Liver (tissue), 3 donors: ENCODE measurements around the gene JMJD4.

Source experiments
- EGR1 ChIP-seq, 2 donors: IDR thresholded peaks; 2 replicates each; pipeline ENCODE4 v1.6.1; 2016 to 2018; ENCODE audit warnings: antibody characterized with exemption in 2 of 2, low read depth in 2 of 2
- GABPA ChIP-seq, 2 donors: IDR thresholded peaks in 1 of 2; conservative IDR thresholded peaks in 1 of 2; 2 replicates each; pipeline ENCODE4 v1.6.1; 2016; ENCODE audit warnings: antibody characterized with exemption in 2 of 2, mild to moderate bottlenecking in 1 of 2, moderate library complexity in 1 of 2
- HNF4G ChIP-seq: IDR thresholded peaks from 2 replicates; pipeline ENCODE4 v1.6.1; 2016; ENCODE audit warnings: antibody characterized with exemption
- JUND ChIP-seq, 2 donors: IDR thresholded peaks; 2 replicates each; pipeline ENCODE4 v1.6.1; 2016; ENCODE audit warnings: antibody characterized with exemption in 2 of 2
- RAD21 ChIP-seq, 2 donors: IDR thresholded peaks; 2 replicates each; pipeline ENCODE4 v1.6.1; 2016; ENCODE audit warnings: antibody characterized with exemption in 2 of 2, mild to moderate bottlenecking in 2 of 2
- TAF1 ChIP-seq: conservative IDR thresholded peaks from 2 replicates; pipeline ENCODE4 v1.6.1; 2016; ENCODE audit warnings: antibody characterized with exemption, mild to moderate bottlenecking
- TF ChIP-seq, protein P1 (sequence below): fragments of 150-350 bp; IDR thresholded peaks from 2 replicates; pipeline ENCODE4 v1.5.1; 2017; ENCODE audit warnings: improper control_type of control experiment, low read depth, low read length; ENCODE audit not compliant: missing input control
- TF ChIP-seq, protein P2 (sequence below): IDR thresholded peaks from 2 replicates; pipeline ENCODE4 v1.6.1; 2016; ENCODE audit warnings: antibody characterized with exemption
- TF ChIP-seq, protein P3 (sequence below): IDR thresholded peaks from 2 replicates; pipeline ENCODE4 v1.6.1; 2016; ENCODE audit warnings: antibody characterized with exemption
- TF ChIP-seq, protein P4 (sequence below): IDR thresholded peaks from 2 replicates; pipeline ENCODE4 v1.6.1; 2016; ENCODE audit warnings: antibody characterized with exemption
- TF ChIP-seq, protein P5 (sequence below): IDR thresholded peaks from 2 replicates; pipeline ENCODE4 v1.6.1; 2016; ENCODE audit warnings: antibody characterized with exemption, mild to moderate bottlenecking
- donor health status: healthy.
- donor health status: healthy.

DNA sequence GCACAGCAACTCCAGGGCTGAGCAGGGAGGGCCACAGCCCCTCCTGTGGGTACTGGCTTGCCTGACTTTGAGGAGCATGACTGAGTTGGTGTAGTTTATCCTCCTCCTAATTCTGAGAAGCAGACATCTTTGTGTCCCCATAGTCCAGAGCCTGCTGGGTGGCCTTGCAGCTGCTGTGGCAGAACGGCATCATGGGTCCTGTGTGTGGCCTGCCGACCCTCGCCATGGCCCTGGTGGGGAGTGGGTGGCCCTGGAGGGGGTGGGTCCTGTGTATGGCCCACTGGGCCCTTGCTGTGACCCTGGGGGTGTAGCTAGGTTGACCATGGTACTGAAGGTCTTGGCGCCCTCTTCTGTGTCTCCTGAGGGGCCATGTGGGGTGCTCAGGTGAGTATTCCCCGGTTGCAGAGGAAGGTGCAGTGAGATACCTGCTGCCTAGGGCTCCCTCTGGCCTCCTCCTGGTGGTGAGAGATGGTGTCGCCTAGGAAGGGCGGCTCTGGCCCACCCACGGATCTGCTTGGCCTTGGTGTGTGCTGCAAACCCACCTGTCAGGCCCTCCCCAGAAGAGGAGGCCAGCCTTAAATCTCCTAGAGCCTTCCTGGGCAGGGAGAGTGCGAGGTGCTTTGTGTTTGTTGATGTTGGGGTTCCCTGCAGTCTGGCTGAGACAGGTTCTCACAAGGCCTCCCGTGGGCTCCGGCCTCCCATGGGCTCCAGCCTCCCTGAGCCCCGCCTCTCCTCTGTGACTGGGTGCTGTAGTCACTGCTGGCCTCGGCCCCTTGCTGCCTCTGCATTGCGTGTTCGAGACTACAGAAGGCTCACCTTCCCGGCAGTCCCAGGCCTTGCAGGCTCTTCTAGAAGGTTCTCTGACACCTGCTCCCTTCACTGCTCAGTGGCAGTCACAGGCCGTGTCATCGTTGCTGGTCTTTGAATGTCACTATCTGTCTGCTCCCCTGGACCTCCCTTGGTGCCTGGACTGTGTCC is 7.9 kb upstream of the JMJD4 start:
- TF ChIP-seq, protein P1, sequence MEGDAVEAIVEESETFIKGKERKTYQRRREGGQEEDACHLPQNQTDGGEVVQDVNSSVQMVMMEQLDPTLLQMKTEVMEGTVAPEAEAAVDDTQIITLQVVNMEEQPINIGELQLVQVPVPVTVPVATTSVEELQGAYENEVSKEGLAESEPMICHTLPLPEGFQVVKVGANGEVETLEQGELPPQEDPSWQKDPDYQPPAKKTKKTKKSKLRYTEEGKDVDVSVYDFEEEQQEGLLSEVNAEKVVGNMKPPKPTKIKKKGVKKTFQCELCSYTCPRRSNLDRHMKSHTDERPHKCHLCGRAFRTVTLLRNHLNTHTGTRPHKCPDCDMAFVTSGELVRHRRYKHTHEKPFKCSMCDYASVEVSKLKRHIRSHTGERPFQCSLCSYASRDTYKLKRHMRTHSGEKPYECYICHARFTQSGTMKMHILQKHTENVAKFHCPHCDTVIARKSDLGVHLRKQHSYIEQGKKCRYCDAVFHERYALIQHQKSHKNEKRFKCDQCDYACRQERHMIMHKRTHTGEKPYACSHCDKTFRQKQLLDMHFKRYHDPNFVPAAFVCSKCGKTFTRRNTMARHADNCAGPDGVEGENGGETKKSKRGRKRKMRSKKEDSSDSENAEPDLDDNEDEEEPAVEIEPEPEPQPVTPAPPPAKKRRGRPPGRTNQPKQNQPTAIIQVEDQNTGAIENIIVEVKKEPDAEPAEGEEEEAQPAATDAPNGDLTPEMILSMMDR: no peak
- TF ChIP-seq, protein P2, sequence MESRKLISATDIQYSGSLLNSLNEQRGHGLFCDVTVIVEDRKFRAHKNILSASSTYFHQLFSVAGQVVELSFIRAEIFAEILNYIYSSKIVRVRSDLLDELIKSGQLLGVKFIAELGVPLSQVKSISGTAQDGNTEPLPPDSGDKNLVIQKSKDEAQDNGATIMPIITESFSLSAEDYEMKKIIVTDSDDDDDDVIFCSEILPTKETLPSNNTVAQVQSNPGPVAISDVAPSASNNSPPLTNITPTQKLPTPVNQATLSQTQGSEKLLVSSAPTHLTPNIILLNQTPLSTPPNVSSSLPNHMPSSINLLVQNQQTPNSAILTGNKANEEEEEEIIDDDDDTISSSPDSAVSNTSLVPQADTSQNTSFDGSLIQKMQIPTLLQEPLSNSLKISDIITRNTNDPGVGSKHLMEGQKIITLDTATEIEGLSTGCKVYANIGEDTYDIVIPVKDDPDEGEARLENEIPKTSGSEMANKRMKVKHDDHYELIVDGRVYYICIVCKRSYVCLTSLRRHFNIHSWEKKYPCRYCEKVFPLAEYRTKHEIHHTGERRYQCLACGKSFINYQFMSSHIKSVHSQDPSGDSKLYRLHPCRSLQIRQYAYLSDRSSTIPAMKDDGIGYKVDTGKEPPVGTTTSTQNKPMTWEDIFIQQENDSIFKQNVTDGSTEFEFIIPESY: no peak
- no peak for TF ChIP-seq GABPA (IDR thresholded peaks at IDR 0.05 in 1 of 2, conservative IDR thresholded peaks at IDR 0.05 in 1 of 2)
- TF ChIP-seq JUND (IDR thresholded peaks at IDR 0.05): no peak
- TF ChIP-seq HNF4G: no peak
- no peak for TF ChIP-seq EGR1 (IDR thresholded peaks at IDR 0.05; ENCODE audit: low read depth in 2 of 2)
- no peak for TF ChIP-seq RAD21 (IDR thresholded peaks at IDR 0.05)
- TF ChIP-seq, protein P3, sequence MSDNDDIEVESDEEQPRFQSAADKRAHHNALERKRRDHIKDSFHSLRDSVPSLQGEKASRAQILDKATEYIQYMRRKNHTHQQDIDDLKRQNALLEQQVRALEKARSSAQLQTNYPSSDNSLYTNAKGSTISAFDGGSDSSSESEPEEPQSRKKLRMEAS: no peak
- TF ChIP-seq, protein P4, sequence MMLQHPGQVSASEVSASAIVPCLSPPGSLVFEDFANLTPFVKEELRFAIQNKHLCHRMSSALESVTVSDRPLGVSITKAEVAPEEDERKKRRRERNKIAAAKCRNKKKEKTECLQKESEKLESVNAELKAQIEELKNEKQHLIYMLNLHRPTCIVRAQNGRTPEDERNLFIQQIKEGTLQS: no peak
- TF ChIP-seq TAF1: no peak
- TF ChIP-seq, protein P5, sequence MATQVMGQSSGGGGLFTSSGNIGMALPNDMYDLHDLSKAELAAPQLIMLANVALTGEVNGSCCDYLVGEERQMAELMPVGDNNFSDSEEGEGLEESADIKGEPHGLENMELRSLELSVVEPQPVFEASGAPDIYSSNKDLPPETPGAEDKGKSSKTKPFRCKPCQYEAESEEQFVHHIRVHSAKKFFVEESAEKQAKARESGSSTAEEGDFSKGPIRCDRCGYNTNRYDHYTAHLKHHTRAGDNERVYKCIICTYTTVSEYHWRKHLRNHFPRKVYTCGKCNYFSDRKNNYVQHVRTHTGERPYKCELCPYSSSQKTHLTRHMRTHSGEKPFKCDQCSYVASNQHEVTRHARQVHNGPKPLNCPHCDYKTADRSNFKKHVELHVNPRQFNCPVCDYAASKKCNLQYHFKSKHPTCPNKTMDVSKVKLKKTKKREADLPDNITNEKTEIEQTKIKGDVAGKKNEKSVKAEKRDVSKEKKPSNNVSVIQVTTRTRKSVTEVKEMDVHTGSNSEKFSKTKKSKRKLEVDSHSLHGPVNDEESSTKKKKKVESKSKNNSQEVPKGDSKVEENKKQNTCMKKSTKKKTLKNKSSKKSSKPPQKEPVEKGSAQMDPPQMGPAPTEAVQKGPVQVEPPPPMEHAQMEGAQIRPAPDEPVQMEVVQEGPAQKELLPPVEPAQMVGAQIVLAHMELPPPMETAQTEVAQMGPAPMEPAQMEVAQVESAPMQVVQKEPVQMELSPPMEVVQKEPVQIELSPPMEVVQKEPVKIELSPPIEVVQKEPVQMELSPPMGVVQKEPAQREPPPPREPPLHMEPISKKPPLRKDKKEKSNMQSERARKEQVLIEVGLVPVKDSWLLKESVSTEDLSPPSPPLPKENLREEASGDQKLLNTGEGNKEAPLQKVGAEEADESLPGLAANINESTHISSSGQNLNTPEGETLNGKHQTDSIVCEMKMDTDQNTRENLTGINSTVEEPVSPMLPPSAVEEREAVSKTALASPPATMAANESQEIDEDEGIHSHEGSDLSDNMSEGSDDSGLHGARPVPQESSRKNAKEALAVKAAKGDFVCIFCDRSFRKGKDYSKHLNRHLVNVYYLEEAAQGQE: no peak
